Measurements from ENCODE around the gene PSD2. TPM values are rescaled to one million over a fixed set of nuclear protein-coding genes. Genes with fewer than 3 reads are reported as not detected.
"Not testable (repeated sequence)": the region's sequence is repeated elsewhere in the genome, so short reads cannot be mapped to it uniquely, and the experiment has no call there.

Gene PSD2
- total RNA-seq, 2 donors from 2014 or later: not detected

- DNase-seq (no peak), ATAC-seq (replicated peaks in 1 of 2) (no peak)
- Mint-ChIP-seq H3K4me3 (peak overlapping the region; percentile 53 to 88), H3K4me1 (ENCODE audit: low read depth) (peaks cover 5% of the 10 kb centered on the region), H3K36me3 (ENCODE audit: insufficient read depth in 2 of 2) (no peaks in the 10 kb centered on the region), H3K27me3 (ENCODE audit: low read depth) (peaks cover 44% of the 10 kb centered on the region), H3K9me3 (no peaks in the 10 kb centered on the region), H3K27ac (no peak overlapping the region)
Observed at GRCh38 chr5:139788294-139788910, 7.2 kb upstream of the PSD2 start.

- ATAC-seq (replicated peaks in 1 of 2) (no peak), DNase-seq (no peak)
- H3K4me3 Mint-ChIP-seq: peak overlapping the region; percentile 8 to 50
- no peaks in the 10 kb centered on the region for H3K36me3 Mint-ChIP-seq (ENCODE audit: insufficient read depth in 2 of 2)
- H3K4me1 Mint-ChIP-seq (ENCODE audit: low read depth): peaks cover 5% of the 10 kb centered on the region
- peaks cover 42% of the 10 kb centered on the region for H3K27me3 Mint-ChIP-seq (ENCODE audit: low read depth)
- no peaks in the 10 kb centered on the region for H3K9me3 Mint-ChIP-seq
- H3K27ac Mint-ChIP-seq: no peak overlapping the region
Observed at GRCh38 chr5:139789116-139789844, 6.3 kb upstream of the PSD2 start.

GRCh38 chr5:139789845-139790189 is 5.8 kb upstream of the PSD2 start:
- no peak overlapping the region for H3K27ac Mint-ChIP-seq
- no peaks in the 10 kb centered on the region for H3K9me3 Mint-ChIP-seq
- H3K4me1 Mint-ChIP-seq (ENCODE audit: low read depth): peaks cover 5% of the 10 kb centered on the region

GRCh38 chr5:139792218-139792617 is 3.4 kb upstream of the PSD2 start:
- no peak for ATAC-seq (replicated peaks in 1 of 2)
- DNase-seq: no peak
- Mint-ChIP-seq H3K27me3 (ENCODE audit: low read depth) (peaks cover 50% of the 10 kb centered on the region), H3K4me1 (ENCODE audit: low read depth) (peaks cover 5% of the 10 kb centered on the region), H3K9me3 (no peaks in the 10 kb centered on the region), H3K27ac (no peak overlapping the region), H3K36me3 (ENCODE audit: insufficient read depth in 2 of 2) (no peaks in the 10 kb centered on the region), H3K4me3 (no peak overlapping the region)

More at GRCh38 chr5:139789845-139790189, 5.8 kb upstream of the PSD2 start:
- DNase-seq: no peak
- no peak for ATAC-seq (replicated peaks in 1 of 2)
- H3K4me3 Mint-ChIP-seq: no peak overlapping the region
- H3K36me3 Mint-ChIP-seq (ENCODE audit: insufficient read depth in 2 of 2): no peaks in the 10 kb centered on the region
- H3K27me3 Mint-ChIP-seq (ENCODE audit: low read depth): peaks cover 44% of the 10 kb centered on the region

GRCh38 chr5:139792655-139793054 is 3.0 kb upstream of the PSD2 start:
- H3K27ac Mint-ChIP-seq; ATAC-seq (replicated peaks in 1 of 2); H3K36me3 Mint-ChIP-seq (ENCODE audit: insufficient read depth in 2 of 2); H3K9me3 Mint-ChIP-seq; DNase-seq; H3K4me1 Mint-ChIP-seq (ENCODE audit: low read depth); H3K4me3 Mint-ChIP-seq: not testable (repeated sequence)
- H3K27me3 Mint-ChIP-seq (ENCODE audit: low read depth): peaks cover 55% of the 10 kb centered on the region

- ATAC-seq (replicated peaks in 1 of 2) (no peak), DNase-seq (no peak)
- Mint-ChIP-seq H3K27ac (no peak overlapping the region), H3K27me3 (ENCODE audit: low read depth) (peaks cover 67% of the 10 kb centered on the region), H3K4me1 (ENCODE audit: low read depth) (no peaks in the 10 kb centered on the region), H3K9me3 (no peaks in the 10 kb centered on the region), H3K4me3 (peak overlapping the region; percentile 5 to 45), H3K36me3 (ENCODE audit: insufficient read depth in 2 of 2) (no peaks in the 10 kb centered on the region)
Observed at GRCh38 chr5:139794067-139794846, 1.4 kb upstream of the PSD2 start.

GRCh38 chr5:139796061-139796806 is 626 bp downstream of the PSD2 start:
- DNase-seq: no peak
- peaks cover 82% of the 10 kb centered on the region for H3K27me3 Mint-ChIP-seq (ENCODE audit: low read depth)
- no peaks in the 10 kb centered on the region for H3K36me3 Mint-ChIP-seq (ENCODE audit: insufficient read depth in 2 of 2)
- no peak for ATAC-seq (replicated peaks in 1 of 2)
- no peak overlapping the region for H3K27ac Mint-ChIP-seq
- no peaks in the 10 kb centered on the region for H3K4me1 Mint-ChIP-seq (ENCODE audit: low read depth)
- H3K4me3 Mint-ChIP-seq: peak overlapping the region in 1 of 2 donors; percentile 66
- no peaks in the 10 kb centered on the region for H3K9me3 Mint-ChIP-seq

- DNase-seq (no peak), ATAC-seq (replicated peaks in 1 of 2) (no peak)
- Mint-ChIP-seq H3K27ac (no peak overlapping the region), H3K4me1 (ENCODE audit: low read depth) (no peaks in the 10 kb centered on the region), H3K36me3 (ENCODE audit: insufficient read depth in 2 of 2) (no peaks in the 10 kb centered on the region), H3K4me3 (no peak overlapping the region), H3K27me3 (ENCODE audit: low read depth) (peaks cover 85% of the 10 kb centered on the region), H3K9me3 (no peaks in the 10 kb centered on the region)
Observed at GRCh38 chr5:139797335-139797734, 1.7 kb downstream of the PSD2 start.

- no peaks in the 10 kb centered on the region for H3K4me1 Mint-ChIP-seq (ENCODE audit: low read depth)
- no peak overlapping the region for H3K4me3 Mint-ChIP-seq
- H3K36me3 Mint-ChIP-seq (ENCODE audit: insufficient read depth in 2 of 2): no peaks in the 10 kb centered on the region
- no peak overlapping the region for H3K27ac Mint-ChIP-seq
- H3K27me3 Mint-ChIP-seq (ENCODE audit: low read depth): peaks cover 85% of the 10 kb centered on the region
- ATAC-seq (replicated peaks in 1 of 2) (no peak), DNase-seq (no peak)
- no peaks in the 10 kb centered on the region for H3K9me3 Mint-ChIP-seq
Observed at GRCh38 chr5:139797856-139798510, 2.4 kb downstream of the PSD2 start.

- no peak overlapping the region for H3K27ac Mint-ChIP-seq
- DNase-seq (no peak), ATAC-seq (replicated peaks in 1 of 2) (no peak)
- H3K36me3 Mint-ChIP-seq (ENCODE audit: insufficient read depth in 2 of 2): no peaks in the 10 kb centered on the region
- H3K9me3 Mint-ChIP-seq: no peaks in the 10 kb centered on the region
- no peaks in the 10 kb centered on the region for H3K4me1 Mint-ChIP-seq (ENCODE audit: low read depth)
- H3K4me3 Mint-ChIP-seq: no peak overlapping the region
- H3K27me3 Mint-ChIP-seq (ENCODE audit: low read depth): peaks cover 83% of the 10 kb centered on the region
Observed at GRCh38 chr5:139798883-139799282, 3.3 kb downstream of the PSD2 start.

GRCh38 chr5:139799359-139799758 is 3.8 kb downstream of the PSD2 start:
- ATAC-seq (replicated peaks in 1 of 2) (no peak), DNase-seq (no peak)
- Mint-ChIP-seq H3K36me3 (ENCODE audit: insufficient read depth in 2 of 2) (no peaks in the 10 kb centered on the region), H3K4me3 (no peak overlapping the region), H3K27me3 (ENCODE audit: low read depth) (peaks cover 83% of the 10 kb centered on the region), H3K9me3 (no peaks in the 10 kb centered on the region), H3K4me1 (ENCODE audit: low read depth) (no peaks in the 10 kb centered on the region), H3K27ac (no peak overlapping the region)

GRCh38 chr5:139803978-139804377 is 8.4 kb downstream of the PSD2 start:
- Mint-ChIP-seq H3K27me3 (ENCODE audit: low read depth) (peaks cover 46% of the 10 kb centered on the region), H3K27ac (no peak overlapping the region), H3K4me3 (no peak overlapping the region), H3K36me3 (ENCODE audit: insufficient read depth in 2 of 2) (no peaks in the 10 kb centered on the region), H3K9me3 (no peaks in the 10 kb centered on the region), H3K4me1 (ENCODE audit: low read depth) (no peaks in the 10 kb centered on the region)
- DNase-seq (no peak), ATAC-seq (replicated peaks in 1 of 2) (no peak)
